Cerebellar cortex (tissue), 1 donor: ENCODE data around the gene PRR7.

ENCODE experiments used
- DNase-seq: peaks from one replicate; pipeline ENCODE4 v3.0.0-alpha.2; 2015; ENCODE audit warnings: low spot score

The PRR7 gene

DNA sequence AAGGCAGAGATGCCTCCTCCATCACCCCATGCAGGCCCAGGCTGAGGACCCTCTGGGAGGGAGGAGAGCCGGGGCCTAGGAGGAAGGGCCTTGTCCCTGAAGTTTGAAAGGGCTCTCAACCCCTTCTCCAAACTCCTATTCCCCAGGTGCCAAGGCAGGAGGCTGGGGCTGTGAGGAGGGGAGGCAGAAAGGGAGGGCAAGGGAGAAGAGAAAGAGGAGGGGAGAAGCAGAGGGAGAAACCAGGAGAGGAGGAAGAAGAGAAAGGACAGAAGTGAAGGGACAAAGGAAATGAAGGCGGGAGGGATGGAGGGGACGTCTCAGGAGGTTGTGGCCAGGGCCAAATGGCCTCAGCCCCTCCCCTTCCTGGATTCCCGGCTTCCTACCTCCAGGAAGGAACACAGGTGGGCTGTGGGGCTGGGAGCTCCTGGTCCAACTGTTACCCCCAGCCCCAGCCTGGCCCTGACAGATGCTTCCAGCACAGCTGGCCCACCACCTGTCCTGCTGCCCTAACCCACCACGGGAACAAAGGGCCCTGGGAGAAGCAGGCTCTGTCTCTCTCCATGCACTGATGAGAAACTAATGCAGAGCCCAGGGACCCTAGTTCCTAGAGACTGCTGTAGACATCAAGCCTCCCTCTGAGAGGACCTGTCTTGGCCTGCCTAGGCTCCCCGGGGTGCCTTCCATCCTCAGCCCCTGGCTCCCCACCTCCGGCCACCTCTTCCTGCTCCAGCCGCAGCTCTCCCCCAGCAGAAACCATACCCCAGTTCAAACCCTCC lies 23.3 kb downstream of the PRR7 start:
- DNase-seq: no peak

DNA sequence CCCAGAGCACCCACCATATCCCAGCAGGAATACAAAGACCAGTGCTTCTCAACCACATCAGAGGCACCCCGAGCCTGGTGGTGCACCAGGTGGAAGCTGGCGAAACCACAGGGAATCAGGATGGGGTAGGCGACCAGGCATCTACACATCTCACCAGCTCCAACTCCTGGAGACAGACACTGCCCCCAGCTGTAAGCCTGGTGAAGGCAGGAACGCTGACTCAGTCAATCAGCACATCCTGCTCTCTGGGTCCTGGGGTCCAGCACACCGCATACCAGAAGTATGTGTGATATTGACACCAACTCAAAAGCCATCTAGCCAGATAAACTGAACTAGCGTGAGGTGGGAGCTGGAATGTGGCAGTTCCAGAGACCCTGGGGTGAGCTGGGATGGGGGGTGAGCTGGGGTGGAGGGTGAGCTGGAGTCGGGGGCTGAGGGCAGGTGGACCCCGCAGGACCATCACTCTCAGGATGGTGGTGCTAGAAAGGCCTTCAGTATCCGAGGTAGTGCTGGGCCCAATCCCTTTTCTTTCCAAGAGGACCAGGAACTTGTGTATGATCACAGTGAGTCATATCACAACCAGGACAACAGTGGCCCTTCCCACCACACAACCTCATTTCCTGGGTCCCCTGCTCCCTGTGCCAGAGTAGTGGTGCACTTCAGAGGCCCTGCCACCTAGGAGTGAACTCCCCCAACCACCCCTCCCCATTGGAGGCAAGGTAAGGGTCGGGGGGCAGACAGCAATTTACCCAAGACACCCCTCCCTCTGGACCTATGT lies 24.3 kb downstream of the PRR7 start:
- no peak for DNase-seq

DNA sequence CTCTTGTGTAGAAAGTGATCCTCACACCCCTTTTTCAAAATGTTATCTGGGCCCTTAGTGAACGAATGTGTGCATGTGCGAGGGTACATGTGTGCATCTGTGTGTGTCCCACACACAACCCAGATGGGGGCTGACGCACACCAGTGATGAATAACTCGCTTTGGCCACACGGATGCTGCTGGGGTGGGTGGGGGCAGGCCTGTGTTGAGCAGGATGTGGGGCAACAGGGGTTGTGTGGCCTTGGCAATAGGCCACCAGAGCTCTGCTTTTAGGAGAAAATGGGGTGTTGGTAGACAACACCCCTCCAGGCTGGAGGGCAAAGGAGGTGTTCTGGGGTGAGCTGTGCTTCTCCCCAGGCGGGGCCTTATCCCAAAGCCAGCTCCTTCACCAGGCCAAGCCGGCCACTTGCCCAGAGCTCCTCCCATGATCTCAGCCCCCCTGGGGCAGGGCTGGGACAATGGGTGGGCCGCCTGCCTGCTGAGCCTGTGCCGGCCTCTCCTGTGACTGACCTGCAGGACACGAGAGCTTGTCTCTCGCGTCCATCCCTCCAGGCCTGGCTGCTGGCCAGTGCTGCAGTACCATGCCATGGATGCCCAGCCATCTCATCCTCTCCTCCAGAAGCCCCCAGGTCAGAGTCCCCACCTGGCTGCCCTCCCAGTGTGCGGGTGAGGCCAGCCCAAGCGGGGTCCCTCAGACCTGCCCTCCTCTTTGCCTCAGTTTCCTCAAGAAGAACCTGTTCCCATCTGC lies 25.2 kb downstream of the PRR7 start:
- DNase-seq: no peak

DNA sequence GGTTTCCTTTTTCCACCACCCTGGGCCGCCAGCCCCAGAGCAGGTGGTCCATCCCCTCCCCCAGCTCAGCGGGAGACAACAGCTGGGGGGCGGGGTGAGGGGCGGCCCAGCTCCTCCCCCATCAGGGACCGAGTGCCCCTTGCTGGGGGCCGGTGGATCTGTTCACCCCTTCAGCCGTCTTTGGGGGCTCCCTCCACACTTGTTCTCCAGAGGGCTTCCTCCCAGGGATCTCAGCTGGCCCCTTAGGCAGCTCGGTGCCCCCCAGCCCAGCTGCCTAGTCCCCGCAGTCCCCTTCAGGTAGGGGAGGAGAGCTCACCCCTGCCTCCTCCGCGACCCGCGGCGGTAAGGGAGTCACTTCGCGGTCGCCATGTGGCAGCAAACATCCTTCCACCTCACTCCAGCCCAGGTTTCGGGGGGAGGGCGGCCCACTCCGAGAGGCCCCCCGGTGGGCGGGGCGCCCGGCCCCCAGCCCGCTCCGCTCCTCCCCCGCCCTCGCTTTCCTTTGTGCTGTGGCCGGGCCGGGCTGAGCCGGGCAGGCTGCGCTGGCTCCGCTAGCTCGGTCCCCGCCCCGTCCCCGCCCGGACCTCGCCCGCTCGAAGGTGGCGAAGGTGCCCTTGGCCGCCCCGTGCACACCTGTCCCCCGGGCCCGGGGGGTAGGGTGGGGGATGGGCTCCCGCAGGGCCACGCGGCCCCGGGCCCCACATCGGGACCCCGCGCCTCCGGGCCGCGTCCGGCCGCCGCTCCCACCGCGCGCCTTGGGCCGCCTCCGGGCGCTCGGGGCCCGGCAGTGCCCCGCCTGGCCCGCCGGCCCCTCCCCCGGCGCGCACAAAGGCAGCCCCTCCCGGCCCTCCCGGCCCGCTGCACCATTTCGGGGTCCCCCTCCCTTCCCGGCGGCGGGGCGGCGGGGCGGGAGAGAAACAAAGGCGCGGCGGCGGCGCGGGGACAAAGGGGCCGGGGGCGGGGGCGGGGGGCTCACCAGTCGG lies 26.1 kb downstream of the PRR7 start:
- DNase-seq: no peak

DNA sequence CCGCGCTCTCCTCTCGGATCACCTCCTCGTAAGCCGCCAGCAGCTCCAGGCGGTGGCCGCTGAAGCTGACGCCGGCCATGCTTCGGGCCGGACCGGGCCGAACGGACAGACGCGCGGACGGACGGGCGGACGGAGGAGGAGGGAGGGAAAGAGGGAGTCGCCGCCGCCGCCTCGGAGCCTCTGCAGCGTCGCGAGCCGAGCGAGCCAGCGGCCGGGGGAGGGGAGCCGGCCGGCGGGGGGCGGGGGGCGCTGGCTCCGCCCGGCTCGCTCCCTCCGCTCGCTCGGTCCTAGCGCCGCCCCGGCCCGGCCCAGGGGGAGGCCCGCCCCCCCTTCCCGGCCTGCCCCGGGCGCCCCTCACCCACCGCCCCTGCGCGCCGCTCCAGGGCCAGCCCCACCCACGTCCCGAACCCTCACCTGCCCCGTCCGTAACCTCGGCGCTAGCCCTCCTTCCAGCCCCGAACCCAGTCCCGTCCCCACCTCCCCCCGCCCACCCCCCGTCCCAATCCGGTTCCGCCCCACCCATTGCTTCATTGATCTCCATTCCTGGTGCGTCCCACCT lies 26.9 kb downstream of the PRR7 start, which contains the start of gene DBN1:
Gene DBN1 (minus strand): TSS at position 192 of the 559 bp plus-strand sequence. CDS start 113 bp downstream, at position 79.
- DNase-seq: no peak

DNA sequence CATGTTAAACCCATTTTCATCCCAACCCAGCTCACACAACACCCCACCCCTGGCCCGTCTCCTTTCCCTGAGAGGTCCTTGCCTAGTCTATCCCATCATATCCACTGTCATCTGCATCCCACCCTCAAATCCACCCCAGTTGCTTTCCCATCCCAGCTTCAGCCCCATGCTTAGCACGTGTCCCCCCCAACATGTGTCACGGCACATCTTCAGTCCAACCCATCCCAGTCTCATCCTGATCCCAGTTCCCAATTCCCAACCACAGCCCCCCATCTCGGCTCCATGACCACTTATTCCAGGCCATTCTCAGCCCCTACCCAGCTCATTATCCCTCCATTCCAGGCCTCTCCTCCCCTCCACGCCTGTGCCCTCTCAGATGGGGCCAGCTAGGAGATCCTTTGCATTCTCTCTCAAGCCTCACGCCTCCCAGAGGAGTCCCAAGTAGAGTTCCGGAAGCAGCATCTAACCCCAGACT lies 27.4 kb downstream of the PRR7 start:
- no peak for DNase-seq

DNA sequence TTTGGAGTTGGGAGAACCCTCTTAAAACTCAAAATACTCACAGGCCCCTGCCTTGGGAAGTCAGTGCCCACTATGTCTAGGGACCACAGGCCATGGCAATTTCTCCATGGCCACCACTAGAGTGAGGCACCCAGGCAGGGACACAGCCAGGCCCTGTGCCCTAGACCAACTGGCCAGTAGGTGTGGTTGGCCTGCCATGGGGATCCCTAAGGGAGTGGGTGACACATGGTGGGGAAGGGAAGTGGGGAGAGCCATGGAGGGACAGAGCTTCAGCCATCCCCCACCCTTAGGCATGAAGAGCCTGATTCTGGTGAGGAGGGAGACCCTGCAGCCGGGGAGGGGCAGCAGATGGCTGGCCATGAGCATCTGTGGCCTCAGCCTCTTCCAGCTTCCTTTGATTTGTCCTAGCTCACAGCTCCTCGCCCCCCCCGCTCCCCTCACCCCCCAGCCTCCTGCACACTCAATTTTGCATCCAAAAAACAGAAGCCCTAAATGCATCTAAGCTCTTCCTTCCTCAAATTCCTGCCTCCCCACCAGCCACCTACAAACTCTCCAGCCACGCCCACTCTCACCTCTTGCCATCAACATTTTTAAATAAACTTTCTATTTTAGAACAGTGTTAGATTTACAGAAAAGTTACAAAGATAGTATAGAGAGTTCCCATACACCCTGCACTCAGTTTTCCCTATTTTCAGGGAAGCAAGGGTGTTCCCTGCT lies 28.4 kb downstream of the PRR7 start:
- no peak for DNase-seq

DNA sequence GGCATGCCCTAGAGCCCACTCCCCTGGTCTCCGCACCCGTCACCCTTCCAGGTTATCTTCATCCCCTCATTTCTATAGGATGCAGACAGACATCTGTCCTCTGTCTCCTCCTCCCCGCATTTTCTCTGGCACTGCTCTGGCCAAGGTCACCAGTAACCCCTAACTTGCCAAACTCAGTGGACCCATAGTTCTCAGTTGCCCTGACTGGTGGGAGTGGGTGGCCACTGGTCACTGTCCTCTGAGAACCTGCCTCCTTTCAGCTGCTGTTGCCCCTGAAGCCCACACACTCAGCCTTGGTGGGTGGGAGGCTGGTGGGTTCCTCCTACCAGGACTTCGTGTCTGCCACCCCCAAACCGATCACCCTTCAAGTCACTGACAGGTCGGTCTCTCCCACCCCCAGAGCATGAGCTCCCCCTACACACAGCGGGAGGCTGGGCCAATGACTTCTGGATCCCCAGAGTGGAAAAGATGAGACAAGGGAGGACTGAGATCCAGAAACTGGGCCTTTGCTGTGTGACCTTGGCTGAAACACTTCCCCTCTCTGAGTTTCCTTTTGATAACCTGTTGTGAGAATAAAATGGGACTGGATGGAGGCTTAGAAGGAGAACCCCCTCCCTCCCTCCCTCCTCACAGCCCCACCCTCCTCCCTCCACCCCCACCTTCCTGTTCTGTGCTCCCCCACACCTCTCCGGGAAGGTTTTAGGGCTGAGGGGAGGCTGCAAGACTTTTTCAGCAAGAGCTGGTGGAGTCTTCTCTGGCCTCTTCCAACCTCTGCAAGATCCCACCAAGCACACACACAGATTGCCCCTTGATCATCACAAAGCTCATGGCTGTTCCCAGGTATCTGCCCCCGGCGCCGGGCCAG lies 29.2 kb downstream of the PRR7 start:
- DNase-seq: no peak

DNA sequence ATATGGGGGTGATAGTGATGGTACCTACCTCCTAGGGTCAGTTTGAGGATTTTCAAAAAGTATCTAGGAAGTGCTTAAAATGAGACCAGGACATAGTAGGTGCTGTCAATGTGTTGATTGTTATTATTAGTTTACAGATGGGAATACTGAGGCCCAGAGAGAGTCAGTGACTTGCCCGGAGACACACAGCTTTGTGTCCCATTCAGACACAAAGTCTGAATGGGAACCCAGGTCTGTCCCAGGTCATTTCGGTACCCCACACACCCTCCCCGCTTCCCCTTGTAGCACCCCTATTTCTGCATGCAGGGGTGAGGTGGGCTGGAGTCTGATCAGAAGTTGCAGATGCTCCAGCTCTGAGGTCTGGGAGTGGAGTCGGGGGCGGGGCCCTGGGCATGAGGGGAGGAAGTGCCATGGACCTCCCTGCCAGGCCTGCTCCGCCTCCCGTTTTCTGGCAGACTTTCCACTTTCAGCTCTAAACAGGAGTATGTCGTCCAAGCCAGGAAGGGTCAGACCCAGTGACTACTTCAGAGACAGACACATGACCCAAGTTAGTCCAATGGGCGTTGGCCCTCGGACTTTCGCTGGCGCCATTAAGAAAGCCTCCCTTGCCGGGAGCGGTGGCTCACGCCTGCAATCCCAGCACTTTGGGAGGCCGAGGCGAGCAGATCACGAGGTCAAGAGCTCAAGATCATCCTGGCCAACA lies 30.1 kb downstream of the PRR7 start:
- DNase-seq: peak; percentile 60

DNA sequence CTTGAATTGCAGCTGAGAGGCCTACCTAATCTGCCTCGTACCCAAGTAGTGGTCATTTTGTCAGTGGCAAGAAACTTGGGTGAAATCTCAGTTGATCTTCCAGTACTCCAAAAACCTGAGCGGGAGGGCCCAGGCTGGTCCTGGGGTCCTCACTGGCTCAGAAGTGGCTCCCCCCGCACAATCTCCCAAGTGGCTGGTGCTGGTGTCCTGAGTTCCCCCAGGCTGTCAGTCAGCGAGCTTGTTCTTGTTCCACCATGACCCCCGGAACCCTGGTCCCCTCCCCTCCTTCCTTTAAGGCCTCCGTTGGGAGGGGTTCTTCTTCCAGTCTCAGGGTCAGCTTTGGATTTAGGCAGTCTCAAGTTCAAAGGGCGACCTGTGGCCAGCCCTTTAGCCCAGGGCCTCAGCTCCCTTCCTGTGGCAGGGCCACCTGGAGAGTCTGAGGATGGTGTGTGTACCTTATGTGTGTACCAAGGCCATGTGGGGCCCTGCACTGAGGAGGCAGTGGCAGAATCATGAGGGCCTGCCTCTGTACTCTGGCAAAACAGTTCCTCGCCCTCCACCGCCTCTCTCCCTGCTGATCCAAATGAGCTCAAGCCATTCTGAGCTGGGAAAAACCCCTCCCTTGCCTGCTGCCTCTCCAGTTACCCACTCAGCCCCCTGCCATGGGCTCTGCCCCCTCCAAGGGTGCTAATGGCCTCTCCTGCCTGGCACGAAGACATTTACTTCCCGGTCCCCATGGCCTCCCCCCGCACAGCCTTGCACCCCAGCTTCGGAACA lies 31.3 kb downstream of the PRR7 start:
- DNase-seq: peak; percentile 43

DNA sequence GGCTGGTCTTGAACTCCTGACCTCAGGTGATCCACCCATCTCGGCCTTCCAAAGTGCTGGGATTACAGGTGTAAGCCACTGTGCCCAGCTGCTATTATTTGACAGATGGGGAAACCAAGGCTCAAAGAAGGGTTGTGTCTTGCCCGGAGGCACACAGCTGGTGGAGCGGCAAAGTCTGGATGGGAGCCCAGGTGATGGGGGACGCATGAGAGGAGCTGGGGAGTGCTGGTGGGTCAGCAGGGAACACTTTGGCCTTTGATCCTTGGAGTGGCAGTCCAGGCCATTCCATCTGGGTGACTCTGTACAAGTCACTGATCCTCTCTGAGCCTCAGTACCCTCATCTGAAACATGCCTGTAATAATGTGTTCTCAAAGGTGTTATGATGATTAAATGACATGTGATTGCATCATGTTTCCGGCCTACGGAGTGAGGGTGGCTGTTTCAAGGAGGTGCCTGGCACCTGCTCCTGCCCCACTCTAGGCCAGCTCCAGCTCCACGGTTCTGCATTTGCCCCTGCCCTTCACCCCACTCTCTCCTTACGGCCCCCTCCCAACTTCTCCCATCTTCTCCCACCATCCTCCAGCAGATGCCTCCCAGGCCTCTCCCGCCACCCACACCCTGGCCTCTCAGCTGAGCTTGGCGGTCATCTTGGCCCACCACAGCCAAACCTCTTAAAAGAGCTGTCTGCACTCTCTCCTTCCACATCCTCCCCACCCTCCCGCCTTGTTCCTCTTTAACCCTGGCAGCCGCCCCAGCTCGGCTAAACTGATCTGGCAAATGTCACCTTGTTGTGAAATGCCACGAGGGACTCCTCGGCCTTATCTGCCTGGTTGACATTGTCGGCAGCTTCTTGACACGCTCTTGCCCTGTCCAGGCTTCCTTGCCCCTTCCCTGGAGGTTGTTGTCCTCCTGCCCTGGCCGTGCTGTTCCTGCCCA lies 32.4 kb downstream of the PRR7 start:
- DNase-seq: peak; percentile 41

DNA sequence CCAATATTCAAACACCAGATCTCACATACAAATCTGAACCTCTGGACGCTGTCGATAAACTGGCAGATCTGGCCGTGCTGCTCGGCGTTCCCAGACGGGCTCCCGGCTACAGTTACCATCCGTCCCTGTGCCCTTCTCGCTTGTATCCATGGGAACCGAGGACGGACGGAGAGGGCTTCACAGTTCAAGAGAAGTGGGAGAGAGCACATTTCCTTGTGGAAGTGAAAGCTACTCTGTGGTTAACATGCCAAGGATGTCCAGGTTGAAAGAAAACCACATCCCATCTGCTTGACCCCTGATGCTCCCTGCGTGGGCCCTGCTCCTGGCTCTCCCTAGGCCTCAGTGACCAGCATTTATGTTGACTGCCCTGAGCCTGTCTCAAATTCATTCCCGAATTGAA lies 33.2 kb downstream of the PRR7 start:
- DNase-seq: peak; percentile 55

DNA sequence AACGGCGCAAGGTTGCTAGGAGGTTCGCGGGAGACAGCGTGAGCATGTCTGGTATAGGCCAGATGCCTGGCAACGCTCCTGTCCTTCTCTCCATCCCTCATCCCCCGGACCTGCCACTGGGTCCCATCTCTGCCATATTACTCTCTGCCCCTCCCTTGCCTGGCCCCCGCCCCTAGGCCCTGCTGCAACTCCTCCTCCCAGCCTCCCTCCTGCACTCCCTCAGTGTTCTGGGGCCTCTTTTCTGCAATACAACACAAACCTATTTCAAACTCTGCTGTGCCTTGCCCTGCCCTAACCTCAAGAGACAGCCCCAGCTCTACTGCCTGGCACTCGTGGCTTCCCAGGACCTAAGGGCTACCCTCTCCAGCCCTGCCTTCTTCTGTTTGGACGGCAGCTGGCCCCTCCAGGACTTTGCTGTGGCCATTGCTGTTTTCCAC lies 35.8 kb downstream of the PRR7 start:
- no peak for DNase-seq

DNA sequence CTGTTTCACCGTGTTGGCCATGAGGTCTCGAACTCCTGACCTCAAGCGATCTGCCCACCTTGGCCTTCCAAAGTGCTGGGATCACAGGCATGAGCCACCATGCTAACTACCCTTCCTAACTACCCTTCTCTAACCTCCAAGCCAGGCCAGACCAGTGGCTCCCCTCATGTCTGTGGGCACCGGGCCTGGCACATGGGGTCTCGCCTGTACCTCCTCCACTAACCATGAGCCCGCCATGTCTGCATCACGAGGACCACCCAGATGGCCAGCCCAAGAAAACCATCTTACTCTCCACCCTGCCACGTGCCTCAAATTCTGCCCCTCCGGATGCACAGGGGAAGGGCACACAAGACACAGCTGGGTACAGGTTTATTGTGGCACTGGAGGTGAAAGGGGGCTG lies 36.4 kb downstream of the PRR7 start:
- DNase-seq: no peak

DNA sequence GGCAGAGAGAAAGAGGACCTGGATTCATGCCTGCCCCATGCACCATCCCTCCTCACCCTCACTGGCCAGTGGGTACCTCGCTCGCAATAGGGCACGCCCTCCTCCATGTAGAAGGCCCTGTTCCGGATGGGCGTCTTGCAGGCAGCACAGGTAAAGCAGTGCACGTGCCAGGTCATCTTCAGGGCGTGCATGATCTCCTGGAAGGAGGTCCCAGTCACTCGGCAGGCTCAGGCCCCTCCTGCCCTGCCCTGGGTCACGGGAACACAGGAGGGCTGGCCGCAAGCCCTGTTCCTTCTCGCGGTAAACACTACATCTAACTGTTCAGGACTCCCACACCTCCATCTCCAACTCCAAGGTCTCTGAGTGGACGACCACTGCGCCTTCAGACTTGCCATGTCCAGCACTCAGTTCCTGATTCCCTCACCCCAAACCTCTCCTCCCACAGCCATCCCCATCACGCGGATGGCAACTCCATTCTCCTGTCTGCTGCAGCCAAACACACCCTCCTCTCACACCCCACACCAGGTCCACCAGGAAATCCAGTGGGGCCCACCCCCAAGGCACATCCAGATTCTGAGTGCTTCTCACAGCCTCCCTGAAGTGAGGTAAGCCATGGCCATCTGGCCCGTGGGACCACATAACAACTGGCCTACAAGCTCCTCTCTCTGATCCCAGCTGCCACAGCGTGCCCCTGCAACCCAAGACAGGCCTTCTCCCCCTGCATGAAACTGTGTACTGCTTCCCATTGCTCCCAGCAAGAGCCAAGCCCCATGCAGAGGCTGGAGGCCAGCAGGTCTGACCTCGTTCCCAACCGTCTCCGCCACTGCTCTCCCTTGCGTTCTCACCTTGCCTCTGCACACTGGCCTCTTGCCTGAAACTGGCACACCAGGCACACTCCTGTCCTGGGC lies 37.6 kb downstream of the PRR7 start:
- DNase-seq: no peak
